ENCODE data around the gene PCDHGC4.

GRCh38 chr5:141532726-141533125, 47.9 kb downstream of the PCDHGC4 start:
- no peak for TF ChIP-seq POLR2AphosphoS5 (IDR thresholded peaks at IDR 0.05; ENCODE audit: low read depth, low read length)
- TF ChIP-seq, protein P1, sequence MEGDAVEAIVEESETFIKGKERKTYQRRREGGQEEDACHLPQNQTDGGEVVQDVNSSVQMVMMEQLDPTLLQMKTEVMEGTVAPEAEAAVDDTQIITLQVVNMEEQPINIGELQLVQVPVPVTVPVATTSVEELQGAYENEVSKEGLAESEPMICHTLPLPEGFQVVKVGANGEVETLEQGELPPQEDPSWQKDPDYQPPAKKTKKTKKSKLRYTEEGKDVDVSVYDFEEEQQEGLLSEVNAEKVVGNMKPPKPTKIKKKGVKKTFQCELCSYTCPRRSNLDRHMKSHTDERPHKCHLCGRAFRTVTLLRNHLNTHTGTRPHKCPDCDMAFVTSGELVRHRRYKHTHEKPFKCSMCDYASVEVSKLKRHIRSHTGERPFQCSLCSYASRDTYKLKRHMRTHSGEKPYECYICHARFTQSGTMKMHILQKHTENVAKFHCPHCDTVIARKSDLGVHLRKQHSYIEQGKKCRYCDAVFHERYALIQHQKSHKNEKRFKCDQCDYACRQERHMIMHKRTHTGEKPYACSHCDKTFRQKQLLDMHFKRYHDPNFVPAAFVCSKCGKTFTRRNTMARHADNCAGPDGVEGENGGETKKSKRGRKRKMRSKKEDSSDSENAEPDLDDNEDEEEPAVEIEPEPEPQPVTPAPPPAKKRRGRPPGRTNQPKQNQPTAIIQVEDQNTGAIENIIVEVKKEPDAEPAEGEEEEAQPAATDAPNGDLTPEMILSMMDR (IDR thresholded peaks at IDR 0.05): no peak
- TF ChIP-seq, protein P2, sequence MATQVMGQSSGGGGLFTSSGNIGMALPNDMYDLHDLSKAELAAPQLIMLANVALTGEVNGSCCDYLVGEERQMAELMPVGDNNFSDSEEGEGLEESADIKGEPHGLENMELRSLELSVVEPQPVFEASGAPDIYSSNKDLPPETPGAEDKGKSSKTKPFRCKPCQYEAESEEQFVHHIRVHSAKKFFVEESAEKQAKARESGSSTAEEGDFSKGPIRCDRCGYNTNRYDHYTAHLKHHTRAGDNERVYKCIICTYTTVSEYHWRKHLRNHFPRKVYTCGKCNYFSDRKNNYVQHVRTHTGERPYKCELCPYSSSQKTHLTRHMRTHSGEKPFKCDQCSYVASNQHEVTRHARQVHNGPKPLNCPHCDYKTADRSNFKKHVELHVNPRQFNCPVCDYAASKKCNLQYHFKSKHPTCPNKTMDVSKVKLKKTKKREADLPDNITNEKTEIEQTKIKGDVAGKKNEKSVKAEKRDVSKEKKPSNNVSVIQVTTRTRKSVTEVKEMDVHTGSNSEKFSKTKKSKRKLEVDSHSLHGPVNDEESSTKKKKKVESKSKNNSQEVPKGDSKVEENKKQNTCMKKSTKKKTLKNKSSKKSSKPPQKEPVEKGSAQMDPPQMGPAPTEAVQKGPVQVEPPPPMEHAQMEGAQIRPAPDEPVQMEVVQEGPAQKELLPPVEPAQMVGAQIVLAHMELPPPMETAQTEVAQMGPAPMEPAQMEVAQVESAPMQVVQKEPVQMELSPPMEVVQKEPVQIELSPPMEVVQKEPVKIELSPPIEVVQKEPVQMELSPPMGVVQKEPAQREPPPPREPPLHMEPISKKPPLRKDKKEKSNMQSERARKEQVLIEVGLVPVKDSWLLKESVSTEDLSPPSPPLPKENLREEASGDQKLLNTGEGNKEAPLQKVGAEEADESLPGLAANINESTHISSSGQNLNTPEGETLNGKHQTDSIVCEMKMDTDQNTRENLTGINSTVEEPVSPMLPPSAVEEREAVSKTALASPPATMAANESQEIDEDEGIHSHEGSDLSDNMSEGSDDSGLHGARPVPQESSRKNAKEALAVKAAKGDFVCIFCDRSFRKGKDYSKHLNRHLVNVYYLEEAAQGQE (IDR thresholded peaks at IDR 0.05; ENCODE audit: insufficient read depth in 1 of 2, low read depth in 2 of 2, low read length in 1 of 2): no peak
- no peak for TF ChIP-seq SIN3A (IDR thresholded peaks at IDR 0.05; ENCODE audit: borderline replicate concordance, insufficient read depth, low read depth, low read length)
